Hypothalamus (tissue), 51 donors: ENCODE results near the gene GCH1.
"Not testable (repeated sequence)": the region's sequence is repeated elsewhere in the genome, so short reads cannot be mapped to it uniquely, and the experiment has no call there.

Source experiments
- DNase-seq, 51 donors: peaks; one replicate each; lab custom pipeline; 2025; lab: John Stamatoyannopoulos, UW

The GCH1 gene

GRCh38 chr14:54909817-54910558 is 7.4 kb upstream of the GCH1 start:
- DNase-seq, result no peak

- not testable (repeated sequence) for DNase-seq
Measured at GRCh38 chr14:54908973-54909372, 6.3 kb upstream of the GCH1 start.

- DNase-seq, result no peak
Measured at GRCh38 chr14:54908190-54908589, 5.6 kb upstream of the GCH1 start.

- DNase-seq, result no peak
Measured at GRCh38 chr14:54906075-54906474, 3.4 kb upstream of the GCH1 start.

DNA sequence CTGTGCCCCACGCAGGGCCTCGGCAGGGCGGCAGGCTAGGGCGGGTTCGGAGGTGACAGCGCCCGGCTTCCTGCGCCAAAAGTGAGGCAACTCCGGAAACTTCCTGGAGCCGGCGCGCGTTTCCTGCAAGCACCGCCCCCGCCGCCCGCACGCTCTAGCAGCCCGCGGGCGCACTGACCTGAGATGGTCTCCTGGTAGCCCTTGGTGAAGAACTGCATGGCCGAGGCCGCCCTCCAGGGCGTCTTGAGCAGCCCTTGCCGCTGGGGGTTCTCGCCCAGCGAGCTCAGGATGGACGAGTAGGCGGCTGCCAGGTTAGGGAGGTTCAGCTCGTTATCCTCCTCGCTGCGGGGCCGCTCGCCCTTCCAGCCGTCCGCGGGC is 494 bp downstream of the GCH1 start:
- DNase-seq, result peak in 24 of 51 donors; percentile 5 to 41 (median 22)

DNA sequence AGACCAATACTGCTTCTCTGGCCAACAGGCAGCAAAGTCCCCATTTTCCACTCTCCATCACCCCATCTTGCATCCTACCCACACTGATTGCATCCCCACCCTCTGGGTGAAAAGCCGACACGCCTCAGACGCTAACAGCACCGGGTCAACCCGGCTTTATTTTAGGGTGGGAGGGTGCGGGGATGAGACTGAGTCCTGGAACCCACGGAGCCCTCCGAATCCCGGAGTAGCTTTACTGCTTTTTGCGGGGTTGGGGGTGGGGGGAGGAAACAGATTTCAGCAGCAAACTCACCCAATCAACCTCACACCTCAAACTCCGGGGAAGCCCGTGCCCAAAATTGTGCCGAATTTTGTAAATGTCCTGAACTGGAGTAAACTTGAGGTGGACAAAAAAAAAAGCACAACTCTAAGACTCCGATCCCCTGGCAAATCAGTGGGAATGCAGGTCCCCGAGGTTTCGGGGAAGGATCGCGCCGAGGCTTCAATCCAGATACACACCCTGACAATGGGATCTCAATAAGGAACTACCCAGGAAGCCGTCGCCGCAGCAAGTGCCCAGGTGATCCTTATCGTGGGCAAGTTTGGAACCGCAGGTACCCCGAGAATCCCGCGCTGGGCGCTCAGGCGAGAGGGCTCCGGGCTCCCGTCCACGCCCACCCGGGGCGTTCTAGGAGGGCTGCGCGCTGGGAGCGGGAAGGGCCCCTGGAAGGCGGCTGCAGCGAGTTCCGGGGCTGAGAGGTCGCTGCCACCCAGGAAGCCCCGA is 1.1 kb downstream of the GCH1 start:
- DNase-seq, result peak in 3 of 51 donors; percentile 2 to 36 (median 16)

- no peak for DNase-seq
Measured at GRCh38 chr14:54899573-54899972, 3.1 kb downstream of the GCH1 start.

DNA sequence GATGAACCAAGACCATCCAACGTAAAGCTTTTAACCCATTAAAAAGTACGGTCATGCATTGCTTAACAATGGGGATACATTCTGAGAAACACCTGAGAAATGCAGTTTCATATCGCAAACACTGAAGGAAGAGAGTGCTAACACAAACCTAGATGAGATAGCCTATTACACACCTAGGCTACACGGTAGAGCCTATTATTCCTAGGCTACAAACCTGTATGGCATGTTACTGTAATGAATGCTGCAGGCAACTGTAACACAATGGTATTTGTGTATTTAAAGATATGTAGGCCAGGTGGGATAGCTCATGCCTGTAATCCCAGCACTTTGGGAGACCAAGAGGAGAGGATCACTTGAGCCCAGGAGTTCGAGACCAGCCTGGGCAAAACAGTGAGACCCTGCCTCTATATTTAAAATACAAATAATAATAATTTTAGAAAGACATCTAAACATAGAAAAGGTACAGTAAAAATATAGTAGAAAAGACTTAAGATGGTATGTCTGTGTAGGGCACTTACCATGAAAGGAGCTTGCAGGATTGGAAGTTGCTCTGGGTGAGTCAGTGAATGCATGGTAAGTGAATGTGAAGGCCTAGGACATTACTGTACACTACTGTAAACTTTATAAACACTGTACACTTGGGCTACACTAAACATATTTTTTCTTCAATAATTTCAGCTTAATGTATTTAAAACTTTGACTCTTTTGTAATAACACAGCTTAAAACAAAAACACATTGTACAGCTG is 4.6 kb downstream of the GCH1 start:
- not testable (repeated sequence) for DNase-seq

GRCh38 chr14:54895683-54896082 is 6.9 kb downstream of the GCH1 start:
- DNase-seq, result no peak

- DNase-seq, result peak in 1 of 51 donors; percentile 9
Measured at GRCh38 chr14:54894995-54895394, 7.6 kb downstream of the GCH1 start.

DNA sequence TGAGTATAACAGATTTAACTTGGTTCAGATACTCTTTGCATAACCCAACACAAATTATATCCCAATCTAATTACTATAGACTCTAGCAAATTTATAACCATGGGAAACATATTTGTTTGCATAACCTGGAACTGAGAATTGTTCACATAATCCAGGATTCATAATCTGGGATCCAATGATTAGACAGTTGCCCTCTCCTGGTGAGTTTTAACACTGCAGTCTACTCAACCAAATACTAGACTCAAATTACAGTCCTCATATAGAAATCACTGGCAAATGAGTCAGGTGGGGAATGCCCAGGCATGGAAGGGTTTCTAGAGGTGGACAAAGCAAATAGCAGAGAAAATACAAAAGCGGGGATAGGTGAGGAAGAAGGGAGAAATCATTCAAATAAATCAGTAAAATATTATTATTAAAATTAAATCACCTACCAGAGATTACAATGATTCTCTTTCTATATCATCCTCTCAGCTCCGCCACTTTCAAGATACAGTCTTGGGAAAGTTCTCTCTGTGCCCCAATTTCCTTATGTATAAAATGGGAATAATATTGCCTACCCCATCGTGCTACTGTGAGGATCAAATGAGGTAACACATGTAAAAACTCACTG is 9.4 kb downstream of the GCH1 start:
- no peak for DNase-seq

DNA sequence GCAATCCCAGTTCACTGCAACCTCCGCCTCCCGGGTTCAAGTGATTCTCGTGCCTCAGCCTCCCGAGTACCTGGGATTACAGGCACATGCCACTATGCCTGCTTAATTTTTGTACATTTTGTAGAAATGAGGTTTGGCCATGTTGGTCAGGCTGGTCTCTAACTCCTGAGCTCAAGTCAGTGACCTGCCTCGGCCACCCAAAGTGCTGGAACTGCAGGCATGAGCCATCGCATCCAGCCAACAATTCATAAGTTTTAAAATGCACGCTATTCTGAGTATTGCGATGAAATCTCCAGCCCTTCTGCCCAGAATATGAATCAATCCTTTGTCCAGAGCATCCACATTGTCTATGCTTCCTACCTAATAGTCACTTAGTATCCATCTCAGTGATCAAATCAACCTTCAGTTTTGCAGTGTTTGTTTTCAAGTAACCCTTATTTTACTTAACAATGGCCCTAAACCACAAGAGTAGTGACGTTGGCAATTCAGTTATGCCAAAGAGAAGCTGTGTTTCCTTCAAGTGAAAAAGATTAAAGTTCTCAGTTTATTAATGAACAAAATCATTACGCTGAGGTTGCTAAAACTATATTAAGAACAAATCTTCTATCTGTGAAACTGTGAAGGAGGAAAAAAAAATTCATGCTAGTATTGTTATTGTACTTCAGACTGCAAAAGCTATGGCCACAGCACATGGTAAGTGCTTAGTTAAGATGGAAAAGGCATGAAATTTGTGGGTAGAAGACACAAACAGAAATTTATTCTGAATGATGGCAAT is 11.0 kb downstream of the GCH1 start:
- no peak for DNase-seq

GRCh38 chr14:54890788-54891187 is 11.8 kb downstream of the GCH1 start:
- no peak for DNase-seq

- DNase-seq, result no peak
Measured at GRCh38 chr14:54889919-54890318, 12.7 kb downstream of the GCH1 start.

- no peak for DNase-seq
Measured at GRCh38 chr14:54882521-54882920, 20.1 kb downstream of the GCH1 start.

GRCh38 chr14:54881761-54882401 is 20.7 kb downstream of the GCH1 start:
- DNase-seq, result no peak

- DNase-seq, result no peak
Measured at GRCh38 chr14:54881235-54881760, 21.3 kb downstream of the GCH1 start.

GRCh38 chr14:54877703-54878021 is 25.0 kb downstream of the GCH1 start:
- no peak for DNase-seq

GRCh38 chr14:54877015-54877702 is 25.5 kb downstream of the GCH1 start:
- no peak for DNase-seq
